AG09319 (cell line): ENCODE data around the gene PRCP.

Source experiments
- DNase-seq: peaks from one replicate; pipeline ENCODE4 v3.0.0-alpha.2; 2010; ENCODE audit warnings: low read depth; ENCODE audit errors: extremely low read depth
- CTCF ChIP-seq: IDR thresholded peaks from 2 replicates; pipeline ENCODE4 v1.5.1; 2011; ENCODE audit warnings: low read depth, mild to moderate bottlenecking, inconsistent platforms, low read length, moderate library complexity

The PRCP gene

DNA sequence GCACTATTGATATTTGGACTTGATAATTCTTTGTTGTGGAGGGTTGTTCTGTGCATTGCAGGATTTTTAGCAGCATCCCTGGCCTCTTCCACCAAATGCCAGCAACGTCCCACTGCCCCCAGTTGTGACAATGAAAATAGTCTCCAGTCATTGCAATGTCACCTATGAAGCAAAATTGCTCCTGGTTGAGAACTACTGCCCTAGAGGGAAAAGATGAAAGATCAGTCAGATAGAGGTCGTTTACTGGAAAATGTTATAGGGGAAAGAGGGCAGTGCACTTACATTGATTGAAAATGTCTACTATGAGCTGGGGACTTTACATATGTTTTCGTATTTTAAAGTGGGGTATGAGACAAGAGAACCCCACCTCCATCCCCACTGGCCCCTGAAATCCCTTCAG, 89.5 kb downstream of the PRCP start:
- no peak for DNase-seq
- TF ChIP-seq CTCF = no peak

GRCh38 chr11:82810326-82810725, 89.9 kb downstream of the PRCP start:
- DNase-seq = no peak
- TF ChIP-seq CTCF = no peak

- no peak for TF ChIP-seq CTCF
- no peak for DNase-seq
These were observed 92.6 kb downstream of the PRCP start for GRCh38 chr11:82807646-82808045.

DNA sequence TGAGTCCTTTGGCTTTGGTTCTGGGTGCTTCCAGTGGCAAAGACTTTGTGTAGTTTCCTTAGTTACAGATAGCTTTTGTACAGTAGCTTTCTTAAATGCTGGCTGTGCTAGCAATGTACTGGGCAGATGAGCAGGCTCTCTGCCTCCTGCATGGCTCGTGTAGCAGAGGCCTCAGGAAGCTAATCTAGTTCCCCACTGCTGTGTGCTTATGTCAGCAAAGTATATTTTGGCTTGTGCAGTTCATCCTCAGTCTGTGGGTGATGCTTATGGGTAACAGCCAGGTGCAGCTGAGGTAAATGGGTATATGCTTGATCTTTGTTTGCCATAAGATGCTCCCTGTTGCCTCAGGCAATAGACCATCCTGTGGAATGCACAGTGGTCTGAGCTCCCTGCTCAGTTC, 97.5 kb downstream of the PRCP start:
- no peak for DNase-seq
- no peak for TF ChIP-seq CTCF

DNA sequence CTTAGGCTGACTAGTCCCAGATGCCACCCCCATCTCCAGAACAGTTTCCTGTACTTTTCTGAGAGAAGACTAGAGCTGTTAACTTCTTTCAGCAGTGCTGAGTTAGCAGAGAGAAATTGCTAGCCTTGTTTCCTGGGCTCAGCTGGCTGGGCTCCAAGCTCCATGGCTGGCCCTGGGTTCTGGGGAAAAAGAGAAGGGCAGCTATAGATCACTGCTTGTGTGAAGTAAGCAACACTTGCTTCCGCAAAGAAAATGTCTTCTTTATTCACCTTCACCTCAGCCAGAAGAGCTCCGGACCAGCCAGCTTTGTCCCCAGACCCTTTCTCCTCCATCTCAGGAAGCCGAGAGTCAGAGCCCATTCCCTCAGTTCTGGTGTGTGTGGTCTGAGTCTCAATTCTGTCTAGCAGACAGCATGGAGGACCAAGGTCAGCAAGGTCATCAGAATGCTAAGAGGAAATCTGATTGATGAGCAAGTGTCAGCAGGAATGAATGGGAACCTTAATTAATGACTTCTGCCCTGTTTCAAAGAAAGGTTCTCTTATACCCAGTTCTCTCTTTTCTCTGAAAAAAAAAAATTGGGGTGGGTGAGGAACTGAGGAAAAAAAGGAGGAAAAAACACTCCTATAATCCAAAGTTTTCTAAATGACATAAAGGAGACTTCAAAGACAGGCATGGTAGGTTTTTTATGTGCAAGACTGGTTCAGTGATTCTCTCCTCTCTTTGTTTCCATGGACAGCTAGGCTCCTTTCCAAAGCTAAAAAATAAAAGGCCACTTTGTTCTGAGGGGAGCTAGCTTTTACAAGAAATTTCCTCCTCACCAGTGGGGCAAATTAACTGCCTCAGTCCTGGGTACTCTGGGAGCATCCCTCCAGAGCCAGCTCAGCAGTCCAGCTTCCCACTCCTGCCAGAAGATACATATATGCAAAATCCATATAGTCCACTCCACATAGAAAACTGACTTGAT, 103.0 kb downstream of the PRCP start:
- no peak for DNase-seq
- no peak for TF ChIP-seq CTCF

- DNase-seq = no peak
- TF ChIP-seq CTCF = no peak
These were observed 105.7 kb downstream of the PRCP start for GRCh38 chr11:82794490-82794889.

GRCh38 chr11:82792822-82793569, 107.2 kb downstream of the PRCP start:
- DNase-seq = no peak
- TF ChIP-seq CTCF = no peak
